HG02763 (cell line): Measurements from ENCODE around the gene SSX2.
"Not testable (repeated sequence)": the region's sequence is repeated elsewhere in the genome, so short reads cannot be mapped to it uniquely, and the experiment has no call there.

Source experiments
- ATAC-seq: cut with Tn5 transposase; IDR thresholded peaks from one replicate; pipeline ENCODE4 v1.9.1; 2021; ENCODE audit warnings: mild to moderate bottlenecking, moderate library complexity; ENCODE audit not compliant: unreplicated experiment

Gene SSX2

GRCh38 chrX:52707078-52707477 is at the start of gene SSX2:
Gene SSX2, minus strand, starts transcription at chrX:52707178. Its CDS starts 1,429 bp downstream, at chrX:52705749.
- not testable (repeated sequence) for ATAC-seq

- ATAC-seq = not testable (repeated sequence)
These were observed 44.0 kb upstream of the SSX2 start, which contains the start of gene SSX2B for GRCh38 chrX:52750952-52751351. Gene SSX2B, plus strand, starts transcription at chrX:52751252. Its CDS starts 1,429 bp downstream, at chrX:52752681.

GRCh38 chrX:52692034-52692433 is 14.9 kb downstream of the SSX2 start:
- ATAC-seq = not testable (repeated sequence)

- not testable (repeated sequence) for ATAC-seq
These were observed 44.8 kb downstream of the SSX2 start for GRCh38 chrX:52662218-52662617.

- not testable (repeated sequence) for ATAC-seq
These were observed 51.5 kb downstream of the SSX2 start for GRCh38 chrX:52655475-52655874.

GRCh38 chrX:52654800-52655199 is 52.2 kb downstream of the SSX2 start, which contains the start of gene SSX7:
Gene SSX7, minus strand, starts transcription at chrX:52654900. Its CDS starts 1,428 bp downstream, at chrX:52653472.
- ATAC-seq = not testable (repeated sequence)

- not testable (repeated sequence) for ATAC-seq
These were observed 56.3 kb downstream of the SSX2 start for GRCh38 chrX:52650676-52651075.

GRCh38 chrX:52648956-52649355 is 58.0 kb downstream of the SSX2 start:
- not testable (repeated sequence) for ATAC-seq
